ENCODE data around the gene COLEC12. TPM values are rescaled to one million over a fixed set of nuclear protein-coding genes. Genes with fewer than 3 reads are reported as not detected.

Gene COLEC12
- total RNA-seq, 4 donors from 2014 or later, result 20.2 to 81.3 (median 29.1) TPM

DNA sequence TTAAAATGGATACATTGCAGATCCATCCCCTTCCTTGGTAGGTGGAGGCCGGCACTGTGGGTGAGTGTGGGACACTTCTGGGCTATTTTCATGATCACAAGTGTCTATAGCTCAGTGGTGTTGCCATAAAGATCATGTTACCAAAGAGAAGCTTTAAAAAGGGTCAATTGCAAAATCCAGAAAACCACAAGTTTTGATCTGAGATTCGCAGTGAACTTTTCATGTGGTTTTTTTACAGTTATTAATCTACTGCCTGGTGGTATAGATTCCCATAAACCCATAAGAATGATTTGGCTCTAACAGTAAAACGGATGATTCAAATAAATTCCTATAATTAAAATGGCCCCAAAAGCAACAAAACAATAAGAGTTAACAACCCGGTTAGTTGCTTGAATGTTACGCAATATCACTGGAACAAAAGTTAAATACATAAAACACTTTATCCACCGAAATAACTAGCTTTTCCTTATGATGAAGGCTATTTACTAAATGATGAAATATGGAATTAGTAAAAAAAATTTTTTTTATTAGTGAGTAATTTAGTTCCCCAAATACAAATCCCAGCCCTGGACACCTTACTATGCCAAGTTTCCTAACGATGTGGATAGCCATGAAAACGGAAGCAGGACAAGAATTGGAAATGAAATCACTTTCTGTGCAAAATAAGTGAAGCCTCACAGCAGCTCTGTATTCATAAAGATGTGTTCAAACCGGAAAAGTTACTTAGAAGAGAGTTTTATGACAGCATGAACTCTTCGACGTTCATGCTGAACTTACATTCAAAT is 137.0 kb downstream of the COLEC12 start:
- peaks cover 5 to 7% of the 10 kb centered on the region in 2 donors for H3K4me1 ChIP-seq
- peak in 1 of 2 donors; percentile 51 for DNase-seq
- no peak overlapping the region for H3K4me3 ChIP-seq
- no peaks in the 10 kb centered on the region for H3K27me3 ChIP-seq
- TF ChIP-seq, protein P1, sequence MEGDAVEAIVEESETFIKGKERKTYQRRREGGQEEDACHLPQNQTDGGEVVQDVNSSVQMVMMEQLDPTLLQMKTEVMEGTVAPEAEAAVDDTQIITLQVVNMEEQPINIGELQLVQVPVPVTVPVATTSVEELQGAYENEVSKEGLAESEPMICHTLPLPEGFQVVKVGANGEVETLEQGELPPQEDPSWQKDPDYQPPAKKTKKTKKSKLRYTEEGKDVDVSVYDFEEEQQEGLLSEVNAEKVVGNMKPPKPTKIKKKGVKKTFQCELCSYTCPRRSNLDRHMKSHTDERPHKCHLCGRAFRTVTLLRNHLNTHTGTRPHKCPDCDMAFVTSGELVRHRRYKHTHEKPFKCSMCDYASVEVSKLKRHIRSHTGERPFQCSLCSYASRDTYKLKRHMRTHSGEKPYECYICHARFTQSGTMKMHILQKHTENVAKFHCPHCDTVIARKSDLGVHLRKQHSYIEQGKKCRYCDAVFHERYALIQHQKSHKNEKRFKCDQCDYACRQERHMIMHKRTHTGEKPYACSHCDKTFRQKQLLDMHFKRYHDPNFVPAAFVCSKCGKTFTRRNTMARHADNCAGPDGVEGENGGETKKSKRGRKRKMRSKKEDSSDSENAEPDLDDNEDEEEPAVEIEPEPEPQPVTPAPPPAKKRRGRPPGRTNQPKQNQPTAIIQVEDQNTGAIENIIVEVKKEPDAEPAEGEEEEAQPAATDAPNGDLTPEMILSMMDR (IDR thresholded peaks at IDR 0.05), result no peak
- TF ChIP-seq POLR2A (IDR thresholded peaks at IDR 0.05), result no peak
- no peaks in the 10 kb centered on the region for H3K36me3 ChIP-seq
- peak overlapping the region; percentile 58 to 68 for H3K27ac ChIP-seq
- intact Hi-C loops (cut with DNase I; ENCODE audit: low total_unique reads), result no loop called here
- H3K9me3 ChIP-seq, result no peaks in the 10 kb centered on the region

DNA sequence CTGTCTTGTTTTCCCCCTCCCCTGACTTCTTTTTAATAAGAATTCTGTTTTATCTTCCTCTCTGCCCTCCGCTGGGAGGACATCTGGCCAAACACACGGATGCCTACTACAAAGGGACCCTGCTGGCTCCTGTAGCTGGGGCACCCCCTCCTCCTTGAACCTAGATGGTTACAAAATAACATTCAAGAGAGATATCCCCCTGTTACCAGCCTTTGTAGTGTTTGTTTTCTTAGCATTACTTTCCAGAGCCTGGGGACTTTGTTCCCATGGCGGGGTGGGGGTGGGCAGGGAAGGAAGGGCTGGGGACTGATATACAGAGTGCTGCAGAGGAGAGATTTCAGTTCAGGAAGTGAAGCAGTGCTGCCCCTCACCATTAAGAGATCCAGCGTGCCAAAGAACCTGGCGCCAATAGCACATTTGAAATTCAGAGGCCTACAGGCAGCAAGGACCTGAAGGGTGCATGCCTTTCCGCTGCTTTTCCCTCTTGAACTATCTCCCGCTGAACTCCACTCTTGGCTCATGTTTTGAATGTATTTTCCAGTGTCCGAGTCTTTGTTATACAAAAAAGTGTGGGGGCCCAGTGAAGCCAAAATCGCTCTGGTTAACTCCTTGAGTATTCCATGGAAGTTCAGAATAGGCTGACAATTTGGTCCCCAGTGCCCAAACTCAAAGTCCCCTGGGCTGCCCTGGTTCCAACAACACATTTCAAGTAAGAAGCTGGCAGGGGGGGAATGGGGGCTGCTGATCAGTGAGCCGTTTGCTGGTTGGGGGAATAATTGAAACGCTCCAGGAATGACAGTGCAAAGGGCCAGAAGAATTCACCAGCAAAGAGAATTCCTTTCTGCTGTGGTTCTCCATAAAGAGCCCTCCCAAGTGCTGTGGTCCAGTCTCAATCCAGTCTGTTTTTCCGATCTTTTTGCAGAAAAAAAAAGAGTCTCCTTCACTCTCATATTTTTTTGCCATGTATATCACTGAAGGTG is 137.9 kb downstream of the COLEC12 start:
- no peaks in the 10 kb centered on the region for H3K27me3 ChIP-seq
- DNase-seq, result no peak
- TF ChIP-seq POLR2A (IDR thresholded peaks at IDR 0.05), result no peak
- intact Hi-C loops (cut with DNase I; ENCODE audit: low total_unique reads), result no loop called here
- H3K4me1 ChIP-seq, result peaks cover 5 to 7% of the 10 kb centered on the region in 2 donors
- peak overlapping the region; percentile 58 to 68 for H3K27ac ChIP-seq
- H3K36me3 ChIP-seq, result no peaks in the 10 kb centered on the region
- no peak overlapping the region for H3K4me3 ChIP-seq
- no peaks in the 10 kb centered on the region for H3K9me3 ChIP-seq

DNA sequence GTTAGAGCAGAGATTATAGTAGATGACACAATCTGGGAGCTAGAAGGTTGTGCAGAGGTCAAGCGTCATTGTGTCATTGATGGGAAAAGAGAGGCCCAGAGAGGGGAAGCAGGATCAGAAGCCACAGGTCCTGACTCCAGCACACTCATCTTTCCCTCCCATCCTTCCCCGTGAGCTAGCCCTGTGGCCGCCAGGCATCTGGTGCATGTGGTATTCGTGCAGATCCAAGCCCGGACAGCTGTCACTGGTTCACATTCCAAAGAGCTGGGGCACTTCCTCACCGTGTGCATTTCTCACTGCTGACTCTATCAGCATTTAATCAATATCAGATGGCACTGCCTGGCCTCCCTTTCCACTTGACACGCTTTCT is 138.6 kb downstream of the COLEC12 start:
- TF ChIP-seq, protein P1 (IDR thresholded peaks at IDR 0.05), result no peak
- no peak for TF ChIP-seq POLR2A (IDR thresholded peaks at IDR 0.05)
- H3K27ac ChIP-seq, result peak overlapping the region; percentile 58 to 68
- H3K9me3 ChIP-seq, result no peaks in the 10 kb centered on the region
- no peaks in the 10 kb centered on the region for H3K27me3 ChIP-seq
- intact Hi-C loops (cut with DNase I; ENCODE audit: low total_unique reads), result no loop called here
- H3K4me1 ChIP-seq, result peaks cover 5 to 7% of the 10 kb centered on the region in 2 donors
- no peak overlapping the region for H3K4me3 ChIP-seq
- peak; percentile 50 to 61 for DNase-seq
- H3K36me3 ChIP-seq, result no peaks in the 10 kb centered on the region

DNA sequence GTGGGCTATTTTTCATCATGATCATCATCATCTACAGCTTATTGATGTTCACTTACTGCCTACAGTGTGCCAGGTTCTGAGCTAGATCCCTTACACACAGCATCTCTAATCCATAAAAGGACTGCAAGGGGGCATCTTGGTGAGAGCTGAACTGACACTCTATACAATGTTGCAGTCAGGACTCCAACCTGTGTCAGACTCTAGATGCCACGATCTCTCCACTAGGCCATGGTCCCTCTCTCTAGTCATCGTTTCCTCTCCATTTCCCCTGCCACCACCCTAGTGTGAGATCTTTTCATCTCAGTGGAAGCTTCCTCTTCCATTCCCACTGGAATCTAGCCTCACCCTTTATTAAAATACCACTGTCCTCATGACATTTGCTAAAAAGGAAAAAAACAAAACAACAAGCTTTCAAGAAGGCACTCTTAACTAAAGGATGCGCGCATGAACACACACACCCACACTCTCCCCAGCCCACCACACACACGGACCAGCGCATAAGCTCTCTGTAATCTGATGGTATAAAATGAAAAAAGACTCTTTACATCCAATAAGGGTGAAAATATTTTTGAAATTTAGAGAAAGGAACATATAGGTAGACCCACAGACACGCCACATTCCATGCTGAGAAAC is 139.3 kb downstream of the COLEC12 start:
- no peaks in the 10 kb centered on the region for H3K9me3 ChIP-seq
- H3K4me1 ChIP-seq, result peaks cover 5 to 7% of the 10 kb centered on the region in 2 donors
- H3K36me3 ChIP-seq, result no peaks in the 10 kb centered on the region

DNA sequence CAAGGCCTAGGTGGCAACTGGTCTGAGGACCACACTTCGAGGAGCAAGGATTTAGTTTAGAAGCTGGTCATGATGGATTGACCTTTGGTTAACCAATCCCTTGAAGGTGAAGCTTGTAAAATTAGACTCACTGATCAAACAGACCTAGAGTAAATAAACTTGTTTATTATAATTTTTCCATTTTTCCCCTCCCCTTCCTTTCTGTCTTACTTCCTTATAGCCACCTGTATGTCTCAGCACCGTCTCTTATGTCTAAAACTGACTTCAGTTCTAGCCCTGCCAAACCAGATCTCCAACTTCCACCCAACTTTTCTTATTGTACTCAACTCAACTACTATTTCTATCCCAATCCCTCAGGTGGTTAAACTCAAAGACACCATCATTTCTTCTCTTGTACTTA is 139.8 kb downstream of the COLEC12 start:
- Histone ChIP-seq H3K9me3 (no peaks in the 10 kb centered on the region), H3K36me3 (no peaks in the 10 kb centered on the region), H3K4me1 (peaks cover 5 to 7% of the 10 kb centered on the region in 2 donors), H3K27me3 (no peaks in the 10 kb centered on the region), H3K27ac (no peak overlapping the region), H3K4me3 (no peak overlapping the region)
- intact Hi-C loops (cut with DNase I; ENCODE audit: low total_unique reads), result no loop called here
- no peak for DNase-seq
- TF ChIP-seq POLR2A (IDR thresholded peaks at IDR 0.05), result no peak
- TF ChIP-seq, protein P1 (IDR thresholded peaks at IDR 0.05), result no peak

More for the DNA sequence above, 139.3 kb downstream of the COLEC12 start:
- intact Hi-C loops (cut with DNase I; ENCODE audit: low total_unique reads), result no loop called here
- Histone ChIP-seq H3K4me3 (no peak overlapping the region), H3K27ac (peak overlapping the region in 1 of 2 donors; percentile 58), H3K27me3 (no peaks in the 10 kb centered on the region)
- no peak for TF ChIP-seq POLR2A (IDR thresholded peaks at IDR 0.05)
- TF ChIP-seq, protein P1 (IDR thresholded peaks at IDR 0.05), result no peak
- DNase-seq, result no peak
